GM18526 (cell line): ENCODE measurements around the gene S1PR2.
A peak's percentile ranks its signal among the peaks of the same experiment; 100 is the strongest.

Experiments used
- POLR2A ChIP-seq: IDR thresholded peaks from 3 replicates; pipeline ENCODE4 v1.6.1; 2011; ENCODE audit not compliant: insufficient read length; ENCODE audit errors: extremely low read depth

Gene S1PR2

GRCh38 chr19:10214784-10215183 lies 16.3 kb downstream of the S1PR2 start:
- no peak for TF ChIP-seq POLR2A

- no peak for TF ChIP-seq POLR2A
Observed at GRCh38 chr19:10211691-10212090, 19.4 kb downstream of the S1PR2 start.

GRCh38 chr19:10211061-10211460 lies 20.1 kb downstream of the S1PR2 start:
- TF ChIP-seq POLR2A, result no peak

GRCh38 chr19:10209315-10209714 lies 21.8 kb downstream of the S1PR2 start:
- no peak for TF ChIP-seq POLR2A

- TF ChIP-seq POLR2A, result no peak
Observed at GRCh38 chr19:10207026-10207425, 24.1 kb downstream of the S1PR2 start.

GRCh38 chr19:10206226-10206885 lies 24.8 kb downstream of the S1PR2 start:
- TF ChIP-seq POLR2A, result no peak

GRCh38 chr19:10205636-10206035 lies 25.5 kb downstream of the S1PR2 start:
- TF ChIP-seq POLR2A, result no peak

GRCh38 chr19:10203686-10204085 lies 27.4 kb downstream of the S1PR2 start:
- TF ChIP-seq POLR2A, result no peak

GRCh38 chr19:10201176-10201575 lies 30.0 kb downstream of the S1PR2 start:
- TF ChIP-seq POLR2A, result no peak

- no peak for TF ChIP-seq POLR2A
Observed at GRCh38 chr19:10195199-10195519, 36.0 kb downstream of the S1PR2 start.

- TF ChIP-seq POLR2A, result peak; percentile 97
Observed at GRCh38 chr19:10194500-10195198, 36.5 kb downstream of the S1PR2 start, which contains the start of gene DNMT1. Gene DNMT1, minus strand, starts transcription at chr19:10194953. Its CDS starts 54 bp downstream, at chr19:10194899.

GRCh38 chr19:10193790-10194499 lies 37.2 kb downstream of the S1PR2 start:
- TF ChIP-seq POLR2A, result no peak

- TF ChIP-seq POLR2A, result no peak
Observed at GRCh38 chr19:10192922-10193321, 38.2 kb downstream of the S1PR2 start.

- TF ChIP-seq POLR2A, result no peak
Observed at GRCh38 chr19:10191347-10191746, 39.8 kb downstream of the S1PR2 start.

- TF ChIP-seq POLR2A, result no peak
Observed at GRCh38 chr19:10190026-10190425, 41.1 kb downstream of the S1PR2 start.

GRCh38 chr19:10189616-10190015 lies 41.5 kb downstream of the S1PR2 start:
- no peak for TF ChIP-seq POLR2A
